ENCODE measurements around the gene MYO3A.

Gene MYO3A

GRCh38 chr10:26214551-26215395 is 280.7 kb downstream of the MYO3A start:
- Histone ChIP-seq H2BK120ac (ENCODE audit: low read depth, low read length) (no peak overlapping the region), H2BK12ac (ENCODE audit: low read length) (no peak overlapping the region), H3K9me3 (replicated peaks in 1 of 2; ENCODE audit: control insufficient read depth in 2 of 2, insufficient read depth in 1 of 2, low read depth in 1 of 2, low read length in 2 of 2) (peaks cover 0 to 3% of the 10 kb centered on the region in 2 donors), H3K4me3 (ENCODE audit: low read length in 2 of 2) (no peak overlapping the region), H3K4me1 (ENCODE audit: control insufficient read depth in 2 of 2, insufficient read depth in 1 of 2, low read depth in 1 of 2, low read length in 2 of 2) (peaks cover 10 to 24% of the 10 kb centered on the region in 2 donors), H4K91ac (ENCODE audit: low read depth, low read length, poor library complexity) (no peak overlapping the region), H3K14ac (ENCODE audit: low read length) (no peak overlapping the region), H2BK15ac (ENCODE audit: low read length) (no peak overlapping the region), H3K4ac (ENCODE audit: low read length) (no peak overlapping the region), H2AFZ (ENCODE audit: low read length) (peak overlapping the region; percentile 47), H3K4me2 (ENCODE audit: insufficient read depth, low read length, poor library complexity, severe bottlenecking) (peak overlapping the region; percentile 63), H2BK5ac (ENCODE audit: low read length) (no peak overlapping the region), H3K18ac (ENCODE audit: low read length) (peak overlapping the region; percentile 58), H3K23ac (ENCODE audit: low read depth, low read length, poor library complexity) (no peak overlapping the region), H4K8ac (ENCODE audit: low read depth, low read length) (no peak overlapping the region), H3K9ac (ENCODE audit: low read depth, low read length, poor library complexity) (no peak overlapping the region), H3K27ac (replicated peaks; ENCODE audit: low read length) (no peak overlapping the region), H2AK5ac (ENCODE audit: low read depth, low read length) (peak overlapping the region; percentile 24), H3K79me1 (ENCODE audit: low read depth, low read length) (no peaks in the 10 kb centered on the region), H3K36me3 (replicated peaks in 1 of 2; ENCODE audit: control insufficient read depth in 2 of 2, insufficient read depth in 2 of 2, low read length in 2 of 2) (no peaks in the 10 kb centered on the region), H3K27me3 (ENCODE audit: control insufficient read depth in 3 of 3, insufficient read depth in 3 of 3, low read depth in 1 of 3, low read length in 3 of 3) (peaks cover 39 to 97% (median 91%) of the 10 kb centered on the region in 3 experiments)
- DNase-seq (ENCODE audit: low spot score), result no peak
- no CpG with 5 or more reads among the region's 34 CpGs for WGBS, 2 donors (ENCODE audit: extremely low coverage in 2 of 2, insufficient read length in 2 of 2, insufficient replicate concordance in 1 of 2)

GRCh38 chr10:26215396-26215934 is 281.4 kb downstream of the MYO3A start:
- Histone ChIP-seq H2AFZ (ENCODE audit: low read length) (peak overlapping the region; percentile 72), H2BK15ac (ENCODE audit: low read length) (no peak overlapping the region), H3K36me3 (replicated peaks in 1 of 2; ENCODE audit: control insufficient read depth in 2 of 2, insufficient read depth in 2 of 2, low read length in 2 of 2) (no peaks in the 10 kb centered on the region), H3K4me3 (ENCODE audit: low read length in 2 of 2) (no peak overlapping the region), H3K4me2 (ENCODE audit: insufficient read depth, low read length, poor library complexity, severe bottlenecking) (peak overlapping the region; percentile 63), H3K4me1 (ENCODE audit: control insufficient read depth in 2 of 2, insufficient read depth in 1 of 2, low read depth in 1 of 2, low read length in 2 of 2) (peaks cover 10 to 24% of the 10 kb centered on the region in 2 donors), H3K4ac (ENCODE audit: low read length) (no peak overlapping the region), H3K14ac (ENCODE audit: low read length) (no peak overlapping the region), H3K27ac (replicated peaks; ENCODE audit: low read length) (no peak overlapping the region), H4K8ac (ENCODE audit: low read depth, low read length) (no peak overlapping the region), H3K23ac (ENCODE audit: low read depth, low read length, poor library complexity) (peak overlapping the region; percentile 61), H2AK5ac (ENCODE audit: low read depth, low read length) (peak overlapping the region; percentile 66), H3K79me1 (ENCODE audit: low read depth, low read length) (no peaks in the 10 kb centered on the region), H4K91ac (ENCODE audit: low read depth, low read length, poor library complexity) (no peak overlapping the region), H2BK120ac (ENCODE audit: low read depth, low read length) (no peak overlapping the region), H2BK12ac (ENCODE audit: low read length) (no peak overlapping the region), H3K18ac (ENCODE audit: low read length) (peak overlapping the region; percentile 13), H2BK5ac (ENCODE audit: low read length) (no peak overlapping the region), H3K9ac (ENCODE audit: low read depth, low read length, poor library complexity) (no peak overlapping the region), H3K27me3 (ENCODE audit: control insufficient read depth in 3 of 3, insufficient read depth in 3 of 3, low read depth in 1 of 3, low read length in 3 of 3) (peaks cover 39 to 100% (median 90%) of the 10 kb centered on the region in 3 experiments), H3K9me3 (replicated peaks in 1 of 2; ENCODE audit: control insufficient read depth in 2 of 2, insufficient read depth in 1 of 2, low read depth in 1 of 2, low read length in 2 of 2) (peaks cover 0 to 3% of the 10 kb centered on the region in 2 donors)
- DNase-seq (ENCODE audit: low spot score), result no peak
- WGBS, 2 donors (ENCODE audit: extremely low coverage in 2 of 2, insufficient read length in 2 of 2, insufficient replicate concordance in 1 of 2), result no CpG with 5 or more reads among the region's 31 CpGs

- DNase-seq (ENCODE audit: low spot score), result peak; percentile 62
- H3K27me3 ChIP-seq (ENCODE audit: control insufficient read depth in 3 of 3, insufficient read depth in 3 of 3, low read depth in 1 of 3, low read length in 3 of 3), result peaks cover 39 to 100% (median 86%) of the 10 kb centered on the region in 3 experiments
Observed at GRCh38 chr10:26215935-26216584, 282.0 kb downstream of the MYO3A start.

More at GRCh38 chr10:26215935-26216584, 282.0 kb downstream of the MYO3A start:
- Histone ChIP-seq H3K27ac (replicated peaks; ENCODE audit: low read length) (no peak overlapping the region), H3K4me3 (ENCODE audit: low read length in 2 of 2) (peak overlapping the region in 1 of 2 donors; percentile 55), H3K4me2 (ENCODE audit: insufficient read depth, low read length, poor library complexity, severe bottlenecking) (peak overlapping the region; percentile 63), H3K9me3 (replicated peaks in 1 of 2; ENCODE audit: control insufficient read depth in 2 of 2, insufficient read depth in 1 of 2, low read depth in 1 of 2, low read length in 2 of 2) (peaks cover 0 to 3% of the 10 kb centered on the region in 2 donors), H2BK120ac (ENCODE audit: low read depth, low read length) (no peak overlapping the region), H4K8ac (ENCODE audit: low read depth, low read length) (no peak overlapping the region), H3K9ac (ENCODE audit: low read depth, low read length, poor library complexity) (no peak overlapping the region), H2AK5ac (ENCODE audit: low read depth, low read length) (peak overlapping the region; percentile 66), H2AFZ (ENCODE audit: low read length) (peak overlapping the region; percentile 72), H2BK15ac (ENCODE audit: low read length) (no peak overlapping the region), H3K23ac (ENCODE audit: low read depth, low read length, poor library complexity) (peak overlapping the region; percentile 61), H2BK12ac (ENCODE audit: low read length) (no peak overlapping the region), H2BK5ac (ENCODE audit: low read length) (no peak overlapping the region), H3K14ac (ENCODE audit: low read length) (no peak overlapping the region), H3K18ac (ENCODE audit: low read length) (no peak overlapping the region), H3K4ac (ENCODE audit: low read length) (no peak overlapping the region), H3K4me1 (ENCODE audit: control insufficient read depth in 2 of 2, insufficient read depth in 1 of 2, low read depth in 1 of 2, low read length in 2 of 2) (peaks cover 10 to 24% of the 10 kb centered on the region in 2 donors), H3K79me1 (ENCODE audit: low read depth, low read length) (no peaks in the 10 kb centered on the region), H3K36me3 (replicated peaks in 1 of 2; ENCODE audit: control insufficient read depth in 2 of 2, insufficient read depth in 2 of 2, low read length in 2 of 2) (no peaks in the 10 kb centered on the region), H4K91ac (ENCODE audit: low read depth, low read length, poor library complexity) (no peak overlapping the region)
- WGBS, 2 donors (ENCODE audit: extremely low coverage in 2 of 2, insufficient read length in 2 of 2, insufficient replicate concordance in 1 of 2), result no CpG with 5 or more reads among the region's 57 CpGs

Measured in neuronal stem cell (in vitro differentiated cells).